K562 (cell line): ENCODE results near the gene HPN. TPM values are rescaled to one million over a fixed set of nuclear protein-coding genes. Genes with fewer than 3 reads are reported as not detected.

Experiments
- BRF1 ChIP-seq: IDR thresholded peaks from 3 replicates; pipeline ENCODE4 v1.6.1; 2011; ENCODE audit warnings: borderline replicate concordance, mild to moderate bottlenecking; ENCODE audit not compliant: insufficient read length; ENCODE audit errors: extremely low read depth
- CBX8 ChIP-seq: fragments of 200-600 bp; sonication (generic); IDR thresholded peaks from 2 replicates; pipeline ENCODE4 v1.6.1; 2012; ENCODE audit warnings: borderline replicate concordance, mixed run types, low read depth, mild to moderate bottlenecking, moderate library complexity, mixed read lengths, low read length, control low read depth, inconsistent platforms; ENCODE audit not compliant: poor library complexity, severe bottlenecking; ENCODE audit errors: extremely low read depth
- DNMT1 ChIP-seq: fragments of 450-650 bp; IDR thresholded peaks from 2 replicates; pipeline ENCODE4 v1.6.1; 2016; ENCODE audit warnings: antibody characterized with exemption, mild to moderate bottlenecking
- DPF2 ChIP-seq: fragments of 450-650 bp; IDR thresholded peaks from 2 replicates; pipeline ENCODE4 v1.6.1; 2016
- E2F6 ChIP-seq, 2 experiments: IDR thresholded peaks; 2 replicates each; pipeline ENCODE4 v1.6.1; 2011; ENCODE audit warnings: borderline replicate concordance in 1 of 2, control low read depth in 1 of 2, low read depth in 1 of 2, low read length in 1 of 2, mild to moderate bottlenecking in 1 of 2, mixed read lengths in 1 of 2, moderate library complexity in 1 of 2; ENCODE audit not compliant: insufficient read depth in 1 of 2, insufficient read length in 1 of 2, poor library complexity in 1 of 2, severe bottlenecking in 1 of 2; ENCODE audit errors: extremely low read depth in 1 of 2
- EHMT2 ChIP-seq: fragments of 450-650 bp; IDR thresholded peaks from 2 replicates; pipeline ENCODE4 v1.6.1; 2018; ENCODE audit warnings: antibody characterized with exemption
- HDGF ChIP-seq: fragments of 450-650 bp; IDR thresholded peaks from 2 replicates; pipeline ENCODE4 v1.6.1; 2016
- MCM7 ChIP-seq, 2 experiments: fragments of 450-650 bp; IDR thresholded peaks; 2 replicates each; pipeline ENCODE4 v1.6.1; 2016 to 2018
- MTA1 ChIP-seq: fragments of 450-650 bp; IDR thresholded peaks from 2 replicates; pipeline ENCODE4 v1.6.1; 2017; ENCODE audit warnings: borderline replicate concordance
- NUFIP1 ChIP-seq: fragments of 450-650 bp; IDR thresholded peaks from 2 replicates; pipeline ENCODE4 v1.6.1; 2018; ENCODE audit not compliant: partially characterized antibody
- RCOR1 ChIP-seq, 2 experiments: IDR thresholded peaks; 2 replicates each; pipeline ENCODE4 v1.6.1; 2012; ENCODE audit warnings: low read depth in 2 of 2, low read length in 2 of 2, borderline replicate concordance in 1 of 2, improper control_type of control experiment in 1 of 2
- TFE3 ChIP-seq: fragments of 450-650 bp; formaldehyde crosslinking; IDR thresholded peaks from 2 replicates; pipeline ENCODE4 v1.4.0; 2020; ENCODE audit warnings: mild to moderate bottlenecking, mixed read lengths
- TRIM24 ChIP-seq, 2 experiments: fragments of 450-650 bp; IDR thresholded peaks; 2 replicates each; pipeline ENCODE4 v1.6.1; 2016
- ZBTB34 ChIP-seq: fragments of 250-450 bp; sonication (Bioruptor Pico); IDR thresholded peaks from 2 replicates; pipeline ENCODE4 v1.8.0; 2021; ENCODE audit warnings: mild to moderate bottlenecking, moderate library complexity
- ZFP30 ChIP-seq: fragments of 250-450 bp; sonication (Bioruptor Pico); IDR thresholded peaks from 2 replicates; pipeline ENCODE4 v1.8.0; 2022; ENCODE audit warnings: moderate library complexity, mild to moderate bottlenecking, inconsistent platforms, borderline replicate concordance
- ZFP91 ChIP-seq: sonication (generic); formaldehyde crosslinking; IDR thresholded peaks from 2 replicates; pipeline ENCODE4 v1.8.0; 2022; ENCODE audit warnings: mild to moderate bottlenecking, missing genetic modification reagents
- ZNF436 ChIP-seq: fragments of 250-450, 450-650 bp; sonication (Bioruptor Pico); formaldehyde crosslinking; IDR thresholded peaks from 2 replicates; pipeline ENCODE4 v1.7.0; 2020; ENCODE audit warnings: mild to moderate bottlenecking
- ZNF551 ChIP-seq: fragments of 250-450 bp; sonication (Bioruptor Pico); IDR thresholded peaks from 2 replicates; pipeline ENCODE4 v1.5.0; 2021; ENCODE audit warnings: mild to moderate bottlenecking, moderate library complexity
- ZNF639 ChIP-seq, 2 experiments: fragments of 200-800 bp in 1 of 2; sonication (Bioruptor generic) in 1 of 2; sonication (generic) in 1 of 2; formaldehyde crosslinking in 1 of 2; IDR thresholded peaks in 1 of 2; conservative IDR thresholded peaks in 1 of 2; 2 replicates each; pipeline versions ENCODE4 v1.5.0 to v1.6.1; 2016 to 2020; ENCODE audit warnings: missing compliant biosample characterization in 1 of 2, missing genetic modification characterization in 1 of 2, missing genetic modification reagents in 1 of 2
- polyA plus RNA-seq, 8 experiments: library from polyadenylated mRNA; depleted of rRNA in 4 of 8; stranded (reverse) in 5 of 8; unstranded in 3 of 8; fragments of >200 nt; fragmentation: Nextera tagmentation in 2 of 8; fragmentation: Illumina TruSeq in 1 of 8; extraction: Ambion mirVana in 2 of 8; extraction: Trizol in 1 of 8; gene quantifications; 2 replicates each; pipeline versions ENCODE4 v1.2.1 to v1.2.3, GENCODE V29; 2011 to 2014; ENCODE audit warnings: inconsistent platforms in 1 of 8, missing spikeins in 1 of 8
- total RNA-seq, 7 experiments: library from RNA; depleted of rRNA in 6 of 7; stranded (reverse); fragments of >200 nt in 6 of 7; fragmentation: Illumina TruSeq in 2 of 7; extraction: Trizol in 2 of 7; gene quantifications; 2 replicates each; pipeline versions ENCODE4 v1.2.1 to v1.2.3, GENCODE V29; 2011 to 2021; ENCODE audit warnings: low replicate concordance in 1 of 7

The HPN gene
- total and polyA plus RNA-seq, 9 of the 15 experiments (the other 6 are each of a cell fraction or from before 2014, with no cell fraction given): 0.10 to 0.20 TPM; not detected in 7

GRCh38 chr19:35105411-35106290 lies 64.1 kb downstream of the HPN start (continued):
- no peak for TF ChIP-seq ZFP30 (CRISPR knock-in tag)
- peak; percentile 80; the same call in 1 of the 2 replicates for TF ChIP-seq ZBTB34 (CRISPR knock-in tag)
- TF ChIP-seq MTA1: peak; percentile 65; the same call in 1 of the 2 replicates
- TF ChIP-seq HDGF: peak; percentile 75
- TF ChIP-seq ZNF551 (CRISPR knock-in tag): no peak
- TF ChIP-seq DPF2: peak; percentile 74
- peak in 1 of 2 experiments; percentile 67; a peak in 2 of 4 replicates for TF ChIP-seq MCM7 (IDR thresholded peaks at IDR 0.05)
- TF ChIP-seq E2F6 (IDR thresholded peaks at IDR 0.05; ENCODE audit: borderline replicate concordance in 1 of 2, extremely low read depth in 1 of 2, insufficient read depth in 1 of 2, insufficient read length in 1 of 2, low read depth in 1 of 2, low read length in 1 of 2, poor library complexity in 1 of 2, severe bottlenecking in 1 of 2): peak in 1 of 2 experiments; percentile 27
- 0 out of 4 replicates have a peak, but pooled peaks have one; percentile 36 to 49 for TF ChIP-seq TRIM24 (IDR thresholded peaks at IDR 0.05)
- no peak for TF ChIP-seq NUFIP1
- no peak for TF ChIP-seq ZNF436 (CRISPR knock-in tag)
- TF ChIP-seq ZFP91 (CRISPR knock-in tag): no peak
- peak; percentile 89 for TF ChIP-seq EHMT2
- TF ChIP-seq TFE3 (CRISPR knock-in tag): no peak
- no peak for TF ChIP-seq CBX8
- peak in 1 of 2 experiments; percentile 40; a peak in 1 of 4 replicates for TF ChIP-seq RCOR1 (IDR thresholded peaks at IDR 0.05; ENCODE audit: borderline replicate concordance in 1 of 2, low read depth in 2 of 2, low read length in 2 of 2)
- TF ChIP-seq BRF1: no peak
- peak in 1 of 2 experiments; percentile 50; a peak in 1 of 4 replicates for TF ChIP-seq ZNF639 (CRISPR knock-in tag; conservative IDR thresholded peaks at IDR 0.05 in 1 of 2, IDR thresholded peaks at IDR 0.05 in 1 of 2)
- TF ChIP-seq DNMT1: no peak
